ENCODE data around the gene PDZD4.

The PDZD4 gene

DNA sequence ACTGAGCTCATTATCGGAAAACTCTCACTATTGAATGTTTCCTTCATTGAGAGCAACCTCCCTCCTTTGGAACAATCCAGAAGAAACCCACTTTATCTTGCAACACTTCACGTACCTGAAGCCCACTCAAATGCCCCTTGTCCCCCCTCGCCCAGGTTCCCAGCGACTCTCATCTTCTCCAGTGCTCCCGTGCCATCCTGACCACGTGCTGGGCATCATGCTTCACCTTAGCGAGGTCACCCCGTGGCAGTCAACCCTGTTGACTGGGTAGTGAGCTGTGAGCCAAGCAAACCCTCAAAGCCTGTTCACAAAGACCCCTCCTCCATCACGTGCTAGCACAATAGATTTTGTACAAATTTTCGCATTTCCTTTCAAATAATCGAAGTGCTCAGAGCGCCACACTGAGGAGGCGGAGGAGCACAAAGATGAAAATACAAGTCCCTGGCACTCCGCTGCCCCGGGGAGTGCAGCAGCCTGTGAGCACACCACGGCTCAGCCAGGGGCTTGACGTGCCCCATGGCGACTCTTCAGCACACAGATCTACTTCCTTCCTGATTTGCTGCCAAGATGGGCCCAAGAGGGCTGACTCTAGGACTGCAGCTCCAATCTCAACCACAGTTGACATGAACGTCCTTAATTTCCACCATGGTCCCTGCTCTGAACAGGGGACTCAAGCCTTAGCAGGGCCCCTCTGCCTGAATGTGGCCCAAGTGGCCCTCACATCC lies 15.6 kb downstream of the PDZD4 start:
- no peak for DNase-seq (ENCODE audit: low read depth in 4 of 4, low spot score in 1 of 4)

DNA sequence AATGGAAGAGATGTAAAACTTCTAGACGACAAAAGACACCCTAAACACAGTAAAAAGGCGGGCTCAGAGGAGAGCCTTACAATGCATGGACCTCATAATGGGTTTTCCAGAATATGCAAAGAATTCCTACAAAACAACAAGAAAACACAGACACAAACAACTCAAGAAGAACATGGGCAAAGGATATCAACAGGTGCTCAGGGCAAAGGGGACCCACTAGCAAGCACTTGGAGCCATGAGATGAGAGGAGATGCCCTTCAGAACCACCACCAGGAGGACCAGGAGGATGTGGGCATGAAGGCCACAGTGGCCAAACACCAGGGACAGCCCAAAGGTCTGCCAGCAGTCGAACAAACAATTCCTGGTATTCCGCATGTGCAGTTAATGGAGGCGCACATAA lies 17.2 kb downstream of the PDZD4 start:
- no peak for DNase-seq (ENCODE audit: low read depth in 4 of 4, low spot score in 1 of 4)

DNA sequence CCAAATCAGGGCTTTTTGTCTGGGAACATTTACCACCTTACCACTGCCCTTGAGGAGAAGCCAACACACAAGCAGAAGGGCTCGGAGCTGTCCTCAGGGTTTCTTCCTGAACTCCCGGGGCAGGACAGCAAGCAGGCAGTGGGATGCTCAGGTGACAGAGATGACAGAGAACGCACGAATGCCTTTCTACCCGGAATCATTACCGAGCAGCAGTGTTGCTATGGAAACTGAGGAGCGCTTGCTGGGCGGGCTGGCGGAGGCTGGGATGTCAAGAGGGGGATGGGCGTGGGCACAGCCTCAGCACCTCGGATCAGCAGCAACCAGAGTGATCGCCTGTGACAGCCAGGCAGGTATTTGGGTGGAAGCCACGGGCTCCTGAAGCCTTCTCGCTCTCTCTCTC lies 18.1 kb downstream of the PDZD4 start:
- no peak for DNase-seq (ENCODE audit: low read depth in 4 of 4, low spot score in 1 of 4)

DNA sequence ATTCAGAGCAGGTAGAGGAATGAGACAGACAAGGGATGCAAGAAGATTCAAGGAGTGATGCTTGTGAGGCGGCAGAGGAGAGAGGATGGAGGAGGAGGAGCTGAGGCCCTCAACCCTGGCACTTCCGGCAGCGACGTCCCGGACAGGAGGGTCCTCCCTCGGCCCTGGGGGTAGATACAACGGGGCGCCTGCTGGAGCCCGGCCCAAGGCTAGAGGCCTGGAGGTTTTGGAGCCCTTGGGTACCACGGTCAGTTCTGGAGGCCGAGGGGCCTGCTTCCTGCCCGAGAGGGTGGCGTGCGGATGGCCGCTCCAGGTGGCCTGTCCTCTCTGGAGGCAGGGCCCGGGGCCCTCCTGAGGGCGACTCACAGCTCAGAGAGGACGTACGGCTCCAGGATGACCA lies 22.4 kb downstream of the PDZD4 start:
- DNase-seq (ENCODE audit: low read depth in 4 of 4, low spot score in 1 of 4), result no peak

DNA sequence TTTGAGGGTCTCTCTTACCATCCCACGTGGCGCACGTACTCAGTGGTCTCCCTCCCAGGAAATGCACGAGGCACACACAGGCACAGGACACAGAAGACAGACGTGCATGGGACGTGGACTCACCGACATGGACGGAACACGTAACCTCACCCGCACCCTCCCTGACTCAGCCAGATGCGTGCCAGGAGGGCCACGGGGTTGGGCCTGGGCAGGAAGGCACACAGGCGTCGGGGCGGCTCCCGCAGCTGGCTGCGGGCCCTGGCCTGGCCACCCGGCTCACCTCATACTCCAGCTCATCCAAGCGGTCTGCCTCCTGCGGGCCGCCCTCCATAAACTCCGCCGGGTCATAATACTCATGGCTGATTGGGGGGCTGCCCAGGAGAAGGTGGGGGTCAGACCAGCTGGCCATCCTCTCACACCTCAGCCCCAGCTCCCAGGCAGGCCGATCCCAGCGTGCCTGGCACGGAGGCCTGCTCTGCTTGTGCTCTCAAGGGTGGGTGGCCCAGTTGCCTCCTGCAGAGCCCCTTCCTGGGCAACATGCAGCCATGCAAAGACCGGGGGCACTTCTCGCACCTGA lies 23.3 kb downstream of the PDZD4 start:
- no peak for DNase-seq (ENCODE audit: low read depth in 4 of 4, low spot score in 1 of 4)

DNA sequence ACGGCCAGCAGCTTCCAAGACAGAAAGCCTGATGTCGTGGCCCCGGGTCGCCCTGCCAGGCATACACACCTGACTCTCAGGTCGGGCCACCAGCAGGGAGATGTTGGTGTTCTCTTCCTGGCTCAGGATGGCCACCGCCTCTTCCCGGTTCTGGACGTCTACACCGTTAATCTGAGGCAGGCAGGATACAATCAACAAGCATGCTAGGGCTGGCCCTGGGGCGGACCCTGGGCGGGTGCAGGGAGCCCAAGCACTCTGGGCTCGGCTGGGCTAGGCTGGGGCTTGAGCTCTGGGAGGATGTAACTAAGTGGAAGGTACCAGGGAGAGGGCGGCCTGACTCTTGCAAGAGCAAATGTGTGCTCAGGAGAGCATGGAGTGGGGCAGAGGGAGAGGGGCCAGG lies 24.9 kb downstream of the PDZD4 start:
- DNase-seq (ENCODE audit: low read depth in 4 of 4, low spot score in 1 of 4), result no peak

DNA sequence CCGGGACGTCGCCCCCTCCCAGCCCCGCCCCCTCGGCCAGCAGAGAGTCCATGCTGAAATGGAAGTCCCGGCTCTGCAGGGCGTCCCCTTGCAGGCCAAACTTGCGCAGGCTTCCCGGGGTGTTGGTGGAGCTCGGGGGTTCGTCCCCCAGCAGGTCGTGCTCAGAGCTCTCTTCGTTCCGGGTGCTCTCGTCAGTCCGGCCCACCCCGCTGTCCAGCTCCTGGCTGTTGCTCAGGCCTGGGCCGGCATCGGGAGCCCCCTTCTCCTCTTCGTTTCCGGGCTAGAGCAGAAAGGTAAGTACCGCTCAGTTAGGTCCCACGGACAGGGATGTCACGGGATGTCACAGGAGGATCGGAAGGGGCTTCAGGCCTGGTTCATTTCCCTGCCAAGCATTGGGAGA lies 25.7 kb downstream of the PDZD4 start:
- DNase-seq (ENCODE audit: low read depth in 4 of 4, low spot score in 1 of 4), result no peak

DNA sequence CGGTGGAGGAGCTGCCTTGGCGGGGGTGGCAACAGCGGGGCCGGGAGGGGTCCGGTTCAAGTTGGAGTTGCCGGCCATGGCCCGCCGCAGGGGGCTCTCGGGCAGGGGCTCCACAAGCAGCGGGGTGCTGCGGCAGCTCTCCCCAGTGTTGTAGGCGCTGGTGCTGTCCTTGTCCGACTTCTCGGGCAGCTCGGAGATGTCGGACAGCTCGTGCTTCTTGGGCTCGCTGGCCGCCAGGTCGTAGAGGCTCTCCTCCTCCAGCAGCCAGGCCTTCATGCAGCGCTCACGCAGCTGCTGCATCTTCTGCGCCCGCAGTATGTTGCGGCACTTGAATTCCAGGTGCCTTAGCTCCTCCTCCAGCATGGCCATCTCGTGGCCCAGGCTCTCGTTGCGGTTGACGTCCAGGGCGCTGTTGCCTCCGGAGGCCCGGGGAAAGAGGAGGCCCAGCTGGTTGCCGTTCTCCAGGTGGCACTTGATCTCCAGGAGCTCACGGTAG lies 26.2 kb downstream of the PDZD4 start:
- no peak for DNase-seq (ENCODE audit: low read depth in 4 of 4, low spot score in 1 of 4)

DNA sequence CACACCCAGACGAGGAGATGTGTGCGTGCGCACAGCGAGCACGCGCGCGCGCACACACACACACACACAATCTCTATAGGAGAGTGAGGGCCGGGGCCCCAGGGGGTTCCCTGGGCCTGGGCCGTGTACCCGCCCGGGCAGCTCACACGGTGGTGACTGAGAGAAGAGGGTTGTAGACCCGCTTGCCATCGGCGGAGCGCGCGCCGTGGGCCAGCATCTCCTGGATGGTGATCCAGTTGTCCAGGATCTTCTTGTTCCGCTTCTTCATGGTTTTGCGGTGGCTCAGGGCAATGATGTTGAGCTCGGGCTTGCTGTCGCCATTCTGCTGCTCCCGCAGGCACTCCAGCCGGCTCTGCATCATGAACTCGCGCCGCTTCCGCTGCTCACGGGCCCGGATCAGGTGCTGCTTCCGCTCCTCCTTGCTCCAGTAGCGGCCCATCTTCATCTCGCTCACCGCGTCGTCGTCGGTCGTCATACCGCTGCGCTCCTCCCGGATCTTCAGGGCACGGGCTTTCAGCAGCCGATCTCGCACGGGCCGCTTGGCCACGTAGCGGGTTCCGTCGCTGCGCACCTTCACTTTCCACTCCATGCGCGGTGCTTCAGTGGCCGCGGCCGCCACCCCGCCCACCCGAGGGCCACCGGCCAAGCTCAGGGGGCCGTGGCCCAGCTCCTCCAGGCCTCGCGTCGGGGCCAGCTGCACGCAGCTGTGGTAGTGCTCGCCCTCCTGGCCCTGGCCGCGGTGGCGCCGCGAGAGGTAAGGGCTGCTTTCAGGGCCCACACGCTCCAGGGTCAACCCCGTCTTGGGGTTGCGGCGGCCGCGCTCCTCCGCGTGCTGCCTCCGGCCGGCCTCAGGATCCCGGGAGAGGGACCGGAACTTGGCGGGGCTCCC lies 26.9 kb downstream of the PDZD4 start:
- no peak for DNase-seq (ENCODE audit: low read depth in 4 of 4, low spot score in 1 of 4)

DNA sequence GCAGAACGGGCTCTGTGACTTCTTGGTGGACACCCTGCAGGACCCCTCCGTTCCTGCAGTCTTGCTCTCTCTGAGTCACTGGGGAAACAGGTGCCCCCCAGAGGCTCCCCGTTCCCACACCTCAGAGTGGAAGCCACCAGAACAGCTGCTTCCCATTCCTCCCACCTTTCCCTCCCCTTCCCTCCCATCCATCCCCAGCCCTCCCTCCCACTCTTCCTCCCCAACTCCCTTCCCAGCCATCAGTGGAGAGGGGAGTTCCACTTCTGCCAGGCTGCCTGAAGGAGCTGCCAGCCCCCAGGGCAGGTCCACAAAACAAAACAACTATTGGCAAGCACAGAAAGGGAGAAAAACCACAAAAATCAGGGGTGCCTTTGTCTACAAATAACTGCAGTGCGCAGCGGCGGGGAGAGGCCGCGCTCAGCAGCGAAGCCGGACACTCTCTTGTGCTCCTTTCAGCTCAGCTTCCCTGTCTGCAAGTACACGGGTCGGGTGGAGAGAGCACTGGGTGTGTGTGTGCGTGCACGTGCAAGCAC lies 27.8 kb downstream of the PDZD4 start:
- DNase-seq (ENCODE audit: low read depth in 4 of 4, low spot score in 1 of 4), result no peak

DNA sequence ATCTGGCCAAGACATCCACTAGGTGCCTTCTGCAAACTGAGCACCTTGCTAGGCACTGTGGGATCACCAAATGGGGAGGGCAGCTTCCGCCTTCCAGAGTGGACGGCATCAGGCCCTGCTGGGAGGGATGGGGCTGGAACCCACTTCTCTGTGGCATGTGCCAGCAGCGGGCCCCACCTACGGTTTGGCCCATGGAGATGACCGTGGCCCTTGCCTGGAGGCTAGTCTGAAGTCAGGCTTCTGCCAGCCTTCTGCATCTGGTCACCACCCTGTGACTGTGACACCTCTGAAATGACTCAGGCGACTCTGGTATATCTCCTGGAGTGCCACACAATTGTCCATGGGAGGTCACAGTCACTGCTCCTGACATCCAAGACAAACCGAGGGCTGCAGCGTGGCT lies 28.7 kb downstream of the PDZD4 start:
- DNase-seq (ENCODE audit: low read depth in 4 of 4, low spot score in 1 of 4), result no peak

DNA sequence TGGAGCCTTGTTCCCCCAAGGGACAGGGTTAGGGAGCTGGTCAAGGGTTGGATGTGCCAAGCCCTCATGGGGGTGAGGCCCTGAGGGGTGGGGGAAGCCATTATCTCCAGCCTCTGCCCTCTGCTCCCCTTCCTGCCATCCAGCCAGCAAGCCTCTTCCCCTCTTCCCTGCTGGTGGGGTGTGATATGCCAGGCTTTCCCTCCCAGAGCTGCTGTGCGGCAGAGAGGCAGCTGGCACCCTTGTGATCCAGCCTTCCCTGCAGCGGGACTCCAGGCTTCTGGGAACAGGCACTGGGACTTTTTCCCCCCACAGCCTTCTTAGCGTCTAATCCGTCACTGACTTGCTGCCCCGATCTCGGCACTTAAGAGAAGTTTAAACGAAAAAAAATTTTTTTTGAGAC lies 29.6 kb downstream of the PDZD4 start:
- DNase-seq (ENCODE audit: low read depth in 4 of 4, low spot score in 1 of 4), result no peak

DNA sequence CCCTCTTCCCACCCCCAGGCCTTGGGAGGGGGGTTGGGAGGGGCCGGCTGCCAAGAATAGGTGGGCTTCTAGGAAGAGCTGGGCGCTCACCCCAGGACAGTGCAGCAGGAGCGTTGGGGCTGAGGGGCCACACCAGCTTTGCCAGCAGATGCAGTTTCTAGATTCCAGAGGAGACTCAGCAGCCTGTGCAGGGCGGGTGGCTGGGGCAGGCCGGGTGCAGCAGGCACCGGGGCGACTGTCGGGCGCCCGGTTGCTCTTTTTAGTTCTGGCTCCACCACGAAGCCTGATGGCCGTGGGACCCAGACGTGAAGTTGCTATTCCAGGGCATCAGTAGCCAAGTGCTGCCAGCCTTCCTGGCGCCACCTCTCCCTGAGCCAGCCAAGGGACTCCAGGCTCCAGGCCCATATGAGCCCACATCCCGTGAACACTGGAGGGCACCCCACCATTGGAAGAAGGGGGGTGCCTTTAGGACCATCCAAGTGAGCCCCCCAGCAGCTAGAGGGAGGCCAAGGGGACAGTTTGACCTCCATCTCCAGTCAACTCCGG lies 30.1 kb downstream of the PDZD4 start:
- DNase-seq (ENCODE audit: low read depth in 4 of 4, low spot score in 1 of 4), result no peak

DNA sequence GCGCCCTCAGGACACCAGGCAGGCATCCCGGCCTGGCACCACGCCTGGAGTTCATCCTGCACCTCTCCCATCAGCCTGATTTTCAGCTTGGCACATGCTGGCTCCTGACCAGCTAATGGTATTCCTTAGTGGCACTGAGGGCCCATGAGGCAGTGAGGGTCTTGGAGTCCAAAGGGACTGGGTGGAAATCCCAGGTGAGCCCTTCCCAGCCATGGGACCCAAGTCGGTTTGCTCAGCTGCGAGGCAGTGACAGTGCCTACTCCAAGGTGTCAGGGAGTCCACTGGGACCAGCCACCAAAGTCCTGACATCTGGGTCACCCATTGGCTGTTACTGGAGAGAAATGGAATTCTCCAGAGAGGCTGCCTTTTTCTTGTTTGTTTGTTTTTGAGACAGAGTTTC lies 31.0 kb downstream of the PDZD4 start:
- no peak for DNase-seq (ENCODE audit: low read depth in 4 of 4, low spot score in 1 of 4)

DNA sequence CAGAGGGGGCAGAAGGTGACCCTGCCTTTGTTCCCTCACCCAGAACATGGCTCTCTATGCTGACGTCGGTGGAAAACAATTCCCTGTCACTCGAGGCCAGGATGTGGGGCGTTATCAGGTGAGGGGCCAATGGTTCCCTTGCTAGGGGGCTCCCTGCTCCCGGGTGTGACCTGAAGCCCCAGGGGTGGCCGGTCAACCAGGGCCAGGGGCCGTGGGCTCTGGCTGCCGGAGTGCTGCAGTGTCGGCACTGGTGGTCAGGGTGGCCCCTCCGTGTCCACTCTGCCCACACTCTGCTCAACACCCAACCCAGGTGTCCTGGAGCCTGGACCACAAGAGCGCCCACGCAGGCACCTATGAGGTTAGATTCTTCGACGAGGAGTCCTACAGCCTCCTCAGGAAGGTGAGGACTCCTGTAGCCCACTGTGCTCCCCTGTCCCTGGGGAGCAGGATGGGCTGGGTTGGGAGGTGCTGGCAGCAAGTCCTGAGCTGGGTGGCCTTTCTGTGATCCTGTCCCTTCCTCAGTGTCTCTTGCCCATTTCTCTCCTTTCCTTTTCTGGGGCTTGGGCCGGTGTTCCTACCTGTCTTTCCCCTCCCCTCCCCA lies 32.8 kb downstream of the PDZD4 start:
- no peak for DNase-seq (ENCODE audit: low read depth in 4 of 4, low spot score in 1 of 4)

DNA sequence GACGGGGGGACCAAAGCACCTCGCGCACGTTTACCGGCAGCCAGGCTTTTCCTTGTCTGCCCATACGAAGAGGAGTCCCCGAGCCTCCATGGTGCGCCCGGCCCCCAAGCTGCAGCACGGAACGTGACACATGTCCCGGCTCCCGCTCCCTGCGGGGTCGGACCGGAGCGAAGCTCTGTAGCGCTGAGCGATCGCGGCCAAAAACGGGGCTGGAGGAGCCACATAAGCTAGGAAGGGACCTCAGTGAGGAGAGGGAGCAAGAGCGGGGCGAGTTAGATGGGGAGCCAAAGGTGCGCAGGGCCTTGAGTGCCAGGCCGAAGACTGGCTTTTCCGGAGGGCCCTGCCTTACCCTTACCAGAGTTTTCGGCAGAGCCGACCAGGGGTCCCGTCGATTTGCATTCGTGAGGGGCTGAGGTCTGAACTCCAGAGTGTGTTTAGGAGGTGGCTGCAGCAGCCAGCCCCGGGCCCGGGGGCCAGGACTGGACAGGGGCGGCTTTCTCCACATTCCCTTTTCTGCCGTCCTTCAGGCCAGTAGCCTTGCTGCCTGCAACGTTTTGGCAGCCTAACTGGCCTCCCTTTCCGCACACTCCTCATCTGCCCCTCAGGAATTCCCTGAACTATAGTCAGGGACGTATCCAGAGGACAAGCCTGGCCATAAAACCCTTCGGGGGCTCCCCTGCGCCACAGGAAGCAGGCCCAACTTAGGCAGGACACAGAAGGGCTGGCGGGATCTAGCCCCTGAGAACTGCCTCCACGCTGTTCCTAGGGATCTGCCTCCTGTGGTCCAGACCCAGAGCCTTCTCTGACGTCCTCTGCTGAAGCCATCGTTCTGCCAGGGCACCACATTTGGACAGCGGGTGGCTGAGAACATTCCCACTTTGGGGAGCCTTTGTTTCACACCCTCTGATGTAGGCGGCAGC lies 35.2 kb downstream of the PDZD4 start:
- no peak for DNase-seq (ENCODE audit: low read depth in 4 of 4, low spot score in 1 of 4)

DNA sequence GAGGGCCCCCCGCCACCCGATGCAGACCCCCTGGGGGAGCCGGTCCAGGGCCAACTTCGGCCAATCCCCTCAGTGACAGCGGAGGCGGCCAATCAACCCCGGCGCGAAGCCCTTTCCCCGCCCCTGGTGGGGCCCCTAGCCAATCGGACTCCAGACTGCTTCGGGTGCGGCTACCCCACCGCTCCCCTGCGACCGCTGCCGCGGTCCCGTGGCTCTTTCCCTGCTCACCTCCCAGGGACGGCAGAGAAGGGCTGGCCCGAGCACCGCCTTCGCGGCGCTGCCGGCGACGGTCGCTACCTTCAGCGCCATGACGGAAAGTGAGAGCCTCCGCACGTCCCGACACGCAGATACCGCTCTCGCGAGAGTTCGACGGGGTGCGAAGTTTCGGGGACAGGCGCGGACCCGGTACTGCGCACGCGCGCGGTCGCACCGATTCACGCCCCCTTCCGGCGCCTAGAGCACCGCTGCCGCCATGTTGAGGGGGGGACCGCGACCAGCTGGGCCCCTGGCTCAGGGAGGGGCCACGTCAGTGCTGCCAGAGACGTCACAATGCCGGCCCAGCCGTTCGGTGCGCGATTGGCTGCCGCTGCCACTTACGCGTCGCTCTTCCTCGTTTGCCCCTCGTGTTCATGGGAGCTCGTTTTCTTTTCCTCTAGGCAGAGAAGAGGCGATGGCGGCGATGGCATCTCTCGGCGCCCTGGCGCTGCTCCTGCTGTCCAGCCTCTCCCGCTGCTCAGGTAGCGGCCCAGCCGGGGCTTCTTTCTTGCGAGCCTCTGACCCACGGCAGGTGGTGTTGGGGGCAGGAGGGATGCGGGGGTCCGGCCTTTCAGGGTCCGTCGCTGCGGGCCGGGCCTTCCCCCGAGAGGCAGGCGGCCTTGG lies 36.1 kb downstream of the PDZD4 start, which contains the start of the genes IDH3G and SSR4:
Gene IDH3G (minus strand): TSS at position 358 of the 879 bp plus-strand sequence. CDS start 49 bp downstream, at position 309.
Gene SSR4 (plus strand): TSS at position 651 of the 879 bp plus-strand sequence. CDS start 20 bp downstream, at position 671.
- peak; percentile 72 to 85 (median 79) for DNase-seq (ENCODE audit: low read depth in 4 of 4, low spot score in 1 of 4)

DNA sequence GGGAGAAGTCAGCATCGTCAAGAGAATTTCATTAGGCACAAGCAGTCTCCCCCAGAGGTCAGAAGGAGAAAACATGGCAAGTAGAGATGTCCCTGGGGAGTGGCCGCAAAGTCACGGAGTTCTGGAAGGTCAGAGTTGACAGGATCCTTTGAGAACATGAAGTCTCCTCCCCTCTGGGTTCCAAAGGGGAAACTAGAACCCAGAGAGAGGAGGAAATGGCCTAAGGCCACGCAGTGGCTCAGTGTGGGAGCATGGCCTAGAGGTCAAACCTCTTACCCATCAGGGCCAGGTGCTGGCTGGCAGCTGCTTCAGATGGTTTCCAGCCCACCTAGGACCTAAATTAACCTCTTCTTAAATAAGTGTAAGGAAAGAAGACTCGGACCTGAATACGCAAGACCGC lies 37.1 kb downstream of the PDZD4 start:
- DNase-seq (ENCODE audit: low read depth in 4 of 4, low spot score in 1 of 4), result no peak

DNA sequence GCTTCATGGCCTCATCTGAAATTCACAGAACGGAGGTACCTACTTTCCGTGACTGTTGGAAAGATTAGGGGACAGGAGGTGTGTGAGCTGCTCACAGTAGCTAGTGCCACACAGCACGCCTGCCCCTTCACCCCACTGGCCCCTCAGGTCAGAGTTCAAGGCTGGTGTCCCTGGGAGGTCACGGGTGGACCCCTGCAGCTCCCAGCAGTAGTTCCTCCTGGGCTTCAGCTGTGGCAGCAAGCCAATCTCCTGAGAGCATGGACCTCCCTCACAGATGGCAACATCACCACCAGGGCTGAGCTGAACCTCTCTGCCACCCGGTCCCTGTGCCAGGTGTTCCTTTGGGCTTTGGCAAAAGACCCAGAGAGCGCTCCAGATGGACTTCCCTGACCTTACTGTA lies 38.0 kb downstream of the PDZD4 start:
- no peak for DNase-seq (ENCODE audit: low read depth in 4 of 4, low spot score in 1 of 4)

All from stimulated activated CD4-positive, alpha-beta T cell treated with anti-CD3 and anti-CD28 coated beads, Interleukin-1b, Interleukin-23, amount 100 ng/mL, for 24 hours (primary cell).